ENCODE results near the gene OR4D9. TPM values are rescaled to one million over a fixed set of nuclear protein-coding genes. Genes with fewer than 3 reads are reported as not detected.

OR4D9 gene
- total RNA-seq, 4 donors from 2014 or later, result not detected

GRCh38 chr11:59556917-59557348, 45.6 kb downstream of the OR4D9 start:
- intact Hi-C loops (cut with DNase I; ENCODE audit: low total_unique reads), result no loop called here
- H3K27me3 ChIP-seq, result no peaks in the 10 kb centered on the region
- ATAC-seq, result no peak

DNA sequence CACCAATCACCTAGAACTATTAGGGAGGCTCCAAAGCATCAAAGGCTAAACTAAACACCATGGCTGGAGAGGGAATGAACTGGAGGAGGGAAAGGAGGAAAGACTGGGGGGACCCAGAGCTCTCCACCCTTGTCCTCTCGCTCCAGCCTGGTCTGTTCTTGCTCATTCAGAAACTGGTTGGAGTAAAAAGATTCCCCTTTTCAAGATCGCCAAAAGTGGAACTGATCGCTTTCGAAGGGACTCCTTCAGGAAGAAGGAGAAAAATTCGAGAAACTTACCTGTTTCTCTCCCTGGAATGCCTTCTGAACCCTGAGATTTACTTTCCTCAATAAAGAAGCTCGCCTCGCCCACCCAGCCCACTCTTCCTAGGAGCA, 46.9 kb downstream of the OR4D9 start:
- Histone ChIP-seq H3K9me3 (no peaks in the 10 kb centered on the region), H3K4me3 (no peak overlapping the region), H3K27ac (no peak overlapping the region), H3K4me1 (peaks cover 10 to 13% of the 10 kb centered on the region in 2 donors), H3K27me3 (no peaks in the 10 kb centered on the region), H3K36me3 (no peaks in the 10 kb centered on the region)
- DNase-seq (no peak), ATAC-seq (no peak)
- TF ChIP-seq, protein P1, sequence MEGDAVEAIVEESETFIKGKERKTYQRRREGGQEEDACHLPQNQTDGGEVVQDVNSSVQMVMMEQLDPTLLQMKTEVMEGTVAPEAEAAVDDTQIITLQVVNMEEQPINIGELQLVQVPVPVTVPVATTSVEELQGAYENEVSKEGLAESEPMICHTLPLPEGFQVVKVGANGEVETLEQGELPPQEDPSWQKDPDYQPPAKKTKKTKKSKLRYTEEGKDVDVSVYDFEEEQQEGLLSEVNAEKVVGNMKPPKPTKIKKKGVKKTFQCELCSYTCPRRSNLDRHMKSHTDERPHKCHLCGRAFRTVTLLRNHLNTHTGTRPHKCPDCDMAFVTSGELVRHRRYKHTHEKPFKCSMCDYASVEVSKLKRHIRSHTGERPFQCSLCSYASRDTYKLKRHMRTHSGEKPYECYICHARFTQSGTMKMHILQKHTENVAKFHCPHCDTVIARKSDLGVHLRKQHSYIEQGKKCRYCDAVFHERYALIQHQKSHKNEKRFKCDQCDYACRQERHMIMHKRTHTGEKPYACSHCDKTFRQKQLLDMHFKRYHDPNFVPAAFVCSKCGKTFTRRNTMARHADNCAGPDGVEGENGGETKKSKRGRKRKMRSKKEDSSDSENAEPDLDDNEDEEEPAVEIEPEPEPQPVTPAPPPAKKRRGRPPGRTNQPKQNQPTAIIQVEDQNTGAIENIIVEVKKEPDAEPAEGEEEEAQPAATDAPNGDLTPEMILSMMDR (IDR thresholded peaks at IDR 0.05 in 4 of 5, conservative IDR thresholded peaks at IDR 0.05 in 1 of 5), result no peak
- no peak for TF ChIP-seq POLR2A (IDR thresholded peaks at IDR 0.05)
- in situ Hi-C loops (cut with MboI; ENCODE audit: low sequenced_read_pairs in 4 of 4), result no loop called here
- intact Hi-C loops (cut with DNase I; ENCODE audit: low total_unique reads), result no loop called here

More at GRCh38 chr11:59556917-59557348, 45.6 kb downstream of the OR4D9 start:
- no peak for DNase-seq
- Histone ChIP-seq H3K4me3 (peak overlapping the region in 2 of 4 donors; percentile 48 to 50), H3K9me3 (no peaks in the 10 kb centered on the region), H3K36me3 (no peaks in the 10 kb centered on the region), H3K27ac (peak overlapping the region in 1 of 4 donors; percentile 16), H3K4me1 (peaks cover 10 to 13% of the 10 kb centered on the region in 2 donors)
- TF ChIP-seq, protein P1 (IDR thresholded peaks at IDR 0.05 in 4 of 5, conservative IDR thresholded peaks at IDR 0.05 in 1 of 5), result no peak
- no peak for TF ChIP-seq POLR2A (IDR thresholded peaks at IDR 0.05)
- in situ Hi-C loops (cut with MboI; ENCODE audit: low sequenced_read_pairs in 4 of 4), result no loop called here

- in situ Hi-C loops (cut with MboI; ENCODE audit: low sequenced_read_pairs in 4 of 4), result no loop called here
- H3K9me3 ChIP-seq, result no peaks in the 10 kb centered on the region
- no peaks in the 10 kb centered on the region for H3K36me3 ChIP-seq
- no peaks in the 10 kb centered on the region for H3K27me3 ChIP-seq
- peaks cover 10 to 13% of the 10 kb centered on the region in 2 donors for H3K4me1 ChIP-seq
- peak overlapping the region; percentile 85 to 88 (median 86) for H3K27ac ChIP-seq
- intact Hi-C loops (cut with DNase I; ENCODE audit: low total_unique reads), result loop anchor here (1.0 to 10.0 kb wide), 3 partner anchors 9 to 985 kb away; partner anchors contain the start of genes LPXN and ZFP91
- peak overlapping the region in 3 of 4 donors; percentile 83 to 91 (median 83) for H3K4me3 ChIP-seq
- no peak for DNase-seq
- ATAC-seq, result peak in 1 of 2 donors; percentile 2
- no peak for TF ChIP-seq POLR2A (IDR thresholded peaks at IDR 0.05)
- TF ChIP-seq, protein P1 (IDR thresholded peaks at IDR 0.05 in 4 of 5, conservative IDR thresholded peaks at IDR 0.05 in 1 of 5), result no peak
These were observed 48.5 kb downstream of the OR4D9 start for GRCh38 chr11:59559886-59560285.

DNA sequence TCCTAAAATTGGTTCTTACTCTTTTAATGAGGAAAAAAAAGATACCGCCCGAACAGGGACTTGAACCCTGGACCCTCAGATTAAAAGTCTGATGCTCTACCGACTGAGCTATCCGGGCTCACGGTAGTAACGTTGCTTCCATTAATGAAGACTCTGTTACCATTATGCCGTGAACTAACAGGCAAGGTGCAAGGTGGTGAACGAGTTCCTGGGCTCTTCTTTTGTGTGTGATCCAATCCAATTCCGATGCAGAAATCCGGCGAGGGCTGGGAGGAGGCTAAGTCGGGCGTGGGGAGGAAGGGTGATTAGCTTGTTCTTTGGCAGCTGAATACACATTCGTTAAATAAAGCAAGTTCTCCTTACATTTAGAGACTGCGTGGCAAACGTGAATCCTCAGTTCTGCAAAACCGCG, 49.0 kb downstream of the OR4D9 start:
- no peaks in the 10 kb centered on the region for H3K9me3 ChIP-seq
- ATAC-seq, result peak; percentile 55 to 61
- in situ Hi-C loops (cut with MboI; ENCODE audit: low sequenced_read_pairs in 4 of 4) (no loop called here), intact Hi-C loops (cut with DNase I; ENCODE audit: low total_unique reads) (loop anchor here (1.0 to 10.0 kb wide), 3 partner anchors 9 to 985 kb away; partner anchors contain the start of genes LPXN and ZFP91)
- no peaks in the 10 kb centered on the region for H3K27me3 ChIP-seq
- DNase-seq, result peak; percentile 26 to 56
- H3K27ac ChIP-seq, result peak overlapping the region; percentile 85 to 88 (median 86)
- no peak for TF ChIP-seq POLR2A (IDR thresholded peaks at IDR 0.05)
- TF ChIP-seq, protein P1 (IDR thresholded peaks at IDR 0.05 in 4 of 5, conservative IDR thresholded peaks at IDR 0.05 in 1 of 5), result no peak
- H3K4me1 ChIP-seq, result peaks cover 10 to 13% of the 10 kb centered on the region in 2 donors
- peak overlapping the region; percentile 83 to 91 (median 84) for H3K4me3 ChIP-seq
- no peaks in the 10 kb centered on the region for H3K36me3 ChIP-seq

All from gastrocnemius medialis (tissue), 4 donors.